Kidney epithelial cell (primary cell): ENCODE results near the gene ATP8B4. TPM values are rescaled to one million over a fixed set of nuclear protein-coding genes. Genes with fewer than 3 reads are reported as not detected.

Experiments used
- DNase-seq: peaks from one replicate; pipeline ENCODE4 v3.0.0-alpha.2; 2010; ENCODE audit warnings: low read depth
- H3K27me3 ChIP-seq: 2 replicates; pipeline ENCODE4 v1.6.0; 2011; ENCODE audit warnings: low read length; ENCODE audit not compliant: control insufficient read depth, insufficient read depth
- H3K36me3 ChIP-seq: 2 replicates; pipeline ENCODE4 v1.5.1; 2011; ENCODE audit warnings: low read length; ENCODE audit not compliant: control insufficient read depth, insufficient read depth
- H3K4me3 ChIP-seq: 2 replicates; pipeline ENCODE4 v1.5.1; 2011; ENCODE audit warnings: low read depth, mild to moderate bottlenecking, control low read depth, low read length
- CTCF ChIP-seq: IDR thresholded peaks from 2 replicates; pipeline ENCODE4 v1.5.1; 2011; ENCODE audit warnings: mild to moderate bottlenecking, moderate library complexity, low read length, control low read depth, inconsistent platforms; ENCODE audit not compliant: insufficient read depth, poor library complexity, severe bottlenecking
- total RNA-seq: library from RNA; depleted of rRNA; stranded (reverse); fragments of >200 nt; gene quantifications from 2 replicates; pipeline ENCODE4 v1.2.3, GENCODE V29; 2015

ATP8B4 gene
- total RNA-seq, 1 donor from 2014 or later = 0.25 TPM

GRCh38 chr15:49830391-49830790 lies 288.6 kb downstream of the ATP8B4 start:
- no peaks in the 10 kb centered on the region for H3K27me3 ChIP-seq
- no peak for TF ChIP-seq CTCF
- H3K4me3 ChIP-seq = no peak overlapping the region
- DNase-seq = no peak
- no peaks in the 10 kb centered on the region for H3K36me3 ChIP-seq

DNA sequence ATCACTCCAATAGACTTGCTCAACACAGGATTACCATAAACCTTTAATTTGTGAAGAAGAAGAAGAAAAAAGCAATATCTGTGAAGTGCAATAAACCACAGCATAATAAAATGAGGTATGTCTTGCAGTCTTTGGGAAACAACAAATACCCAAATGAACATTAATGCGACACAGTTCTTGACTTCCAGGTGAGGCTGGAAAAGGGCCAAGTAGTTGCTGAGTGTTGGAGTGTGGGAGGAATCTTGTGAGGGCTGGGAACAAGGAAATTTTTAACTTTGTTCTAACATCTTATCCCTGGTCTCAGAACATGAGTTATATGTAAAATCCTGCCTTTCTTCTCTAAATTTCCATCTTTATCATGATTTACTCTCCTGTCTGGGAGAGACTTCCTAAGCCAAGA lies 291.7 kb downstream of the ATP8B4 start:
- no peak for TF ChIP-seq CTCF
- Histone ChIP-seq H3K36me3 (no peaks in the 10 kb centered on the region), H3K4me3 (no peak overlapping the region), H3K27me3 (no peaks in the 10 kb centered on the region)
- no peak for DNase-seq

GRCh38 chr15:49826640-49827234 lies 292.3 kb downstream of the ATP8B4 start:
- Histone ChIP-seq H3K27me3 (no peaks in the 10 kb centered on the region), H3K36me3 (no peaks in the 10 kb centered on the region), H3K4me3 (no peak overlapping the region)
- DNase-seq = no peak
- no peak for TF ChIP-seq CTCF

- no peak for DNase-seq
- Histone ChIP-seq H3K4me3 (no peak overlapping the region), H3K36me3 (no peaks in the 10 kb centered on the region), H3K27me3 (no peaks in the 10 kb centered on the region)
- no peak for TF ChIP-seq CTCF
Measured at GRCh38 chr15:49824775-49825099, 294.3 kb downstream of the ATP8B4 start.

DNA sequence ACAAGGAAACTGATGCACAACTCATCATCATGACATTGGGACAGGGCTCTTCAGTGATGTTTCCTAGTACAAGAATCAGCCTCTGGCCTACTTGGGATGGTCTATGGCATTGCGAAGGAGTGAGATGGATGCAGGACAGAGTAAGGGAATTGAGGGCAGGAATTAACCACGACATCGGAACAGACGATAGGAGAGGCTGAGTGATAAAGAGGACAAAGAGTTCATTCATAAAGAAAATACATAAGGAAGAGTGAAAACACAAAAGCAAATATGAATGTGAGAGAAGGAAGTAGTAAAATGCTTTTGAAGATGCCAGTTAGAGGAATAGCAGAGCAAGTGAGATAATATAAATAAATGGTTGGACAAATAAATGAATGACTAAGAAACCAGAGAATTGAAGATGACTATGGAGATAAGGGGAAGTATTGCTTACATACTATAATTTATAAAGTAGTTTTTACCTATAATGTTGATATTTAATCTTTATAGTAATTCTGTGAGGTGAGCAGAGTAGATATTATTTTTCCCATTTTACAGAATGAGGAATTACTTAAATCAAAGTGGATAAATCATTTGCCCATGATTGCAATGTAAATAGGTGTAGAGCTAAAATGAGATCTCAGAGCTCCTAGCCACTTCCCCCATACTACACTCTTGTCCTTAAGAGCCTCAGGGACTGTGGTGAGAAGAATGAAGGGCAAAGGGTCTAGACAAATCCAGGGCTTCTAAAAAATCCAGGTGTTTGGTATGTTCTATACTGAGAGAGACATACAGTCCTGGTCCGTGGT lies 294.9 kb downstream of the ATP8B4 start:
- no peaks in the 10 kb centered on the region for H3K36me3 ChIP-seq
- TF ChIP-seq CTCF = no peak
- no peak for DNase-seq
- H3K27me3 ChIP-seq = no peaks in the 10 kb centered on the region
- no peak overlapping the region for H3K4me3 ChIP-seq

- TF ChIP-seq CTCF = no peak
- DNase-seq = no peak
- no peaks in the 10 kb centered on the region for H3K27me3 ChIP-seq
- no peak overlapping the region for H3K4me3 ChIP-seq
- no peaks in the 10 kb centered on the region for H3K36me3 ChIP-seq
Measured at GRCh38 chr15:49817100-49817499, 301.9 kb downstream of the ATP8B4 start.
